Islet of Langerhans (tissue), 1 donor: ENCODE measurements around the gene C1QC.
"Not testable (repeated sequence)": the region's sequence is repeated elsewhere in the genome, so short reads cannot be mapped to it uniquely, and the experiment has no call there.

ENCODE experiments used
- FAIRE-seq: peaks from one replicate; lab custom pipeline; 2011; peaks lifted over from hg19 to GRCh38; lab: Jason Lieb, UNC

Gene C1QC

GRCh38 chr1:22651941-22652856, 8.8 kb downstream of the C1QC start:
- no peak for FAIRE-seq

- no peak for FAIRE-seq
Observed at GRCh38 chr1:22652881-22653316, 9.5 kb downstream of the C1QC start, which contains the start of gene C1QB. Gene C1QB (plus strand): TSS chr1:22653236. CDS start chr1:22659463, 6,227 bp downstream.

GRCh38 chr1:22654692-22655091, 11.3 kb downstream of the C1QC start:
- FAIRE-seq: no peak

GRCh38 chr1:22658385-22659163, 15.1 kb downstream of the C1QC start:
- FAIRE-seq: no peak

DNA sequence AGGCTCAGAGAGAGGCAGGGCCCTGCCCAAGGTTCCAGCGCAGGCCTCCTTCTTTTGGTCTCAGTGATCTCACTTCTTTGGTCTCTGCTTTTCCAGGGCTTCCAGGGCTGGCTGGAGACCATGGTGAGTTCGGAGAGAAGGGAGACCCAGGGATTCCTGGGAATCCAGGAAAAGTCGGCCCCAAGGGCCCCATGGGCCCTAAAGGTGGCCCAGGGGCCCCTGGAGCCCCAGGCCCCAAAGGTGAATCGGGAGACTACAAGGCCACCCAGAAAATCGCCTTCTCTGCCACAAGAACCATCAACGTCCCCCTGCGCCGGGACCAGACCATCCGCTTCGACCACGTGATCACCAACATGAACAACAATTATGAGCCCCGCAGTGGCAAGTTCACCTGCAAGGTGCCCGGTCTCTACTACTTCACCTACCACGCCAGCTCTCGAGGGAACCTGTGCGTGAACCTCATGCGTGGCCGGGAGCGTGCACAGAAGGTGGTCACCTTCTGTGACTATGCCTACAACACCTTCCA, 17.3 kb downstream of the C1QC start:
- no peak for FAIRE-seq

DNA sequence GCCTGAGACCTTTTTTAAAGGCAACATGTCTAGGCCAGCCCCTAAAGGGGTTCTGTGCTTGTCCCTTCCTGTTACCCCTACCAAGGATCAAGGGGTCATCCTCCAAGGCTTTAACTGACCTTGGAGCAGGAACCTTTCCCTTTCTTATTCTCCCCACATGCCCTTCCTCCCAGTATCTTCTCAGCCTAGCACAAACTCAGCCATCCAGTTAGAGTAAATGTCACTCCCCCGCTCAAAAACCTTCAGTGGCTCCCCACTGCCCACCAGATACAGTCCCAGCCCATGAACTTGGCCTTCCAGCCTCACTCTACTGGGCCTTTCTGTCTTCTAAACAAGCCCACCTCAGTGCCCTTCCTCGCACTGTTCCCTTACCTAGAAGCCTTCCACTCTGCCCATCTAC, 18.4 kb downstream of the C1QC start:
- no peak for FAIRE-seq

- FAIRE-seq: no peak
Observed at GRCh38 chr1:22662318-22662717, 18.9 kb downstream of the C1QC start.

- no peak for FAIRE-seq
Observed at GRCh38 chr1:22662986-22663408, 19.6 kb downstream of the C1QC start.

DNA sequence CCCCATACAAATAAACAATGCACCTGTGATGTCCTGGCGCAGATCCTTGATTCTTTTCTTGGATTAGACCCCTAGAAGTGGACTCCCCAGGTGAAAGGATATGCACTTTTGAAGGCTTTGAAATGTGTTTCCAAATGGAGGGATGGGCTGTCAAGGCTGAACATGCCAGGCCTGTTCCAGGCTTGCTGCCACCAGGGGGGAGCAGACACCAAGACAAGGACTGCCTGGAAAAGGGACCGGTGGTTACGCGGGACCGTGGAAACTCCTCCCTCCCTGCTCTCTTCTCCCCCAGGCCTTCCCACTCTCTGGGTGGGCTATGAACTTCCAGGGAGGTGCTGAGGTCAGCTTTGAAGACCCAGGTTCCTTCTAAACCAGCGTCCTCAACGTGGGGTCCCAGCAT, 22.3 kb downstream of the C1QC start:
- FAIRE-seq: no peak

GRCh38 chr1:22666412-22666811, 23.0 kb downstream of the C1QC start:
- no peak for FAIRE-seq

DNA sequence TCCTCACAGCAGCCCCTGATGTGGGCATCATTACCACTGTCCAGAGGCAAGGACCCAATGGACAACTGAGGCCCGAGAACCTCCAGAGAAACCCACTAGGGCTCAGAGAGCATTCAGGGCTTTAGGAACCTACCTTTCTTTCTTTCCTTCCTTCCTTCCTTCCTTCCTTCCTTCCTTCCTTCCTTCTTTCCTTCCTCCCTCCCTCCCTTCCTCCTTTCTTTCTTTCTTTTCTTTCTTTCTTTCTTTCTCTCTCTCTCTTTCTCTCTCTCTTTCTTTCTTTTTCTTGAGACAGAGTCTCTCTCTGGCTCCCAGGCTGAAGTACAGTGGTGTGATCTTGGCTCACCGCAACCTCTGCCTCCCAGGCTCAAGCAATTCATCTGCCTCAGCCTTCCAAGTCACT, 25.4 kb downstream of the C1QC start:
- not testable (repeated sequence) for FAIRE-seq

DNA sequence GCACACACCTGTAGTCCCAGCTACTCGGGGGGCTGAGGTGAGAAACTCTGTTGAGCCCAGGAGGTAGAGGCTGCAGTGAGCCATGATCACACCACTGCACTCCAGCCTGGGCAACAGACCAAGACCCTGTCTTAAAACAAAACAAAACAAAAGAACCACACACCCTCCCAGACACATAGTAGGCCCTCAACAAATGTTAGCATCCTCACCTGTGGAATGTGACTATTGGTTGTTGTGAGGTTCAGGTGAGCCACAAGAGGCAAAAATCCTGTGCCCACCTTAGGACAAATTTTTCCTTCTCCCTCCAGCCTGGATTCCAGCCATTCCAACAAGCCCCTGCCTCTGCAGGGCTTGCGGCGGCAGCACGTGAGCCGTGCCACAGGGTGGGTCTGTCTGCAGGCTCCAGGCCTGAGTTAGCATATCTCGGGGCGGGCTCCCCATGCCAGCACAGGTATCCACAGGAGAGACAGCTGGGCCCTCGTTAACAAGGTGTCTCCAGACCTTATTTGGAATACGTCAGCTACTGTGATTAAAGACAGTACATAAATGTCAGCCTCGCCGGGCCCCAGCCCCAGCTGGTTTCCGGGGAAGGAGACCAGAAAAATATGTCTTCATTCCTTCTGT, 27.0 kb downstream of the C1QC start:
- FAIRE-seq: no peak

- no peak for FAIRE-seq
Observed at GRCh38 chr1:22671999-22672398, 28.6 kb downstream of the C1QC start.

DNA sequence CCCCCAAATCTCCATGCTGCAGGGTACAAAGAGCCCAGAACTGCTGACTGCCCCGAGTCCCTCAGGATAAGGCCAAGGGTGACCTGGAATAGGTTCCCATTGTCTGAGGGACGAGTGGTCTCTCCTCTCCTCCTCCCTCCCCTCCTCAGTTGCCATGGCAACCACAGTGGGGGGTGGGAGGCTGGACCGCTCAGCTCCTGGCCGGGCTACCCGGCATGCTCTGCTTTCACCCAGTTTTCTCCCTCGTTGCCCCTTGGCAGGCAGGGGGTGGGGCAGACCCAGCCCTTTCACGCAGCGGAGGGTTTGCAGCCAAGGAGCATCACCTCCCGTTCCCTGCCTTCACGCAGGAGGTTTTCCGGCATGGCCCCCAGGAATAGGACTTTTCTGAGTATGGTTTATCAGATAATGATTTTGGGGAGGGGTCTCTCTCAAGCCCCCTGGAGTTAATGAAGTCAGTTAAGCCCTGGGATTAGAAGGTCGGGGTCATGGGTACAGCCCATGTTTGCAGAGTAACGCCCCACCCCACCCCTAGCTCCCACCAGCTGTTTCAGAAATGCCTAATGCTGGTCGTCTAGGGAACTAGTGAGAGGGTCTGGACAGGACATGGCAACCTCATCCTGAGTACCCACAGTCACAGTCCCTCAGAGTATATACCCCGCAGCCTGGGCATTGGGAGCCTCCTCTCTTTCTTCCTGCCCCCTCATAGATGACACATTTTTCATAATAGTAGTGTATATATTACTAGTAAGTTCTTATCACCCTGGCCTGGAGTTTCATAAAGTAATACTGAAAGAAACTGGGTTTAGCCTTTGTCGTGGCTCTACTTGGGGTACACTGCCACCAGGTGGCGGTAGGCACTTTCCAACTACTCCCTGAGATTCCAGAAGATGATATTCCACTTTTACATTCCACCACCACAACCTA, 30.3 kb downstream of the C1QC start:
- FAIRE-seq: no peak

DNA sequence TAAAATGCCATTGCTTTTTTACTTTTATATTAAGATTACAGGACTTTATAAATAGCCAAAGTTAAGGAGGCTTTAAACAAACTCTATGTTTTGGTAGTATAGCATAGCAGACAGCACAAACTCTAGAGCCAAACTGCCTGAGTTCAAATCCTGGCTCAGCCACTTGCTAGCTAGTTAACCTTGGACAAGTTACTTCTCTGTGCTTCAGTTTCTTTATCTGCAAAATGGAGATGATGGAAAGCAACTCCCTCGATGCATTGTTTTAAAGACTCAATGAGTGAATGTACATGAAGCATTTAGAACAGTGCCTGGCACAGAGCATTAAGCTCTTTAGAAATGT, 30.9 kb downstream of the C1QC start:
- FAIRE-seq: no peak

- not testable (repeated sequence) for FAIRE-seq
Observed at GRCh38 chr1:22676151-22676550, 32.7 kb downstream of the C1QC start.

- FAIRE-seq: no peak
Observed at GRCh38 chr1:22676916-22677583, 33.6 kb downstream of the C1QC start.

- no peak for FAIRE-seq
Observed at GRCh38 chr1:22677931-22678896, 34.8 kb downstream of the C1QC start.

GRCh38 chr1:22680726-22681125, 37.3 kb downstream of the C1QC start:
- FAIRE-seq: no peak
